NCI-H1092 treated with DMSO at 0.1 percent for 48 hours (cell line): Measurements from ENCODE around the gene NCAM2.
"Not testable (repeated sequence)": the region's sequence is repeated elsewhere in the genome, so short reads cannot be mapped to it uniquely, and the experiment has no call there.

Experiments used
- DNase-seq: peaks from one replicate; lab custom pipeline; 2025; lab: John Stamatoyannopoulos, UW

NCAM2 gene

GRCh38 chr21:21103692-21104091 lies 105.5 kb downstream of the NCAM2 start:
- no peak for DNase-seq

DNA sequence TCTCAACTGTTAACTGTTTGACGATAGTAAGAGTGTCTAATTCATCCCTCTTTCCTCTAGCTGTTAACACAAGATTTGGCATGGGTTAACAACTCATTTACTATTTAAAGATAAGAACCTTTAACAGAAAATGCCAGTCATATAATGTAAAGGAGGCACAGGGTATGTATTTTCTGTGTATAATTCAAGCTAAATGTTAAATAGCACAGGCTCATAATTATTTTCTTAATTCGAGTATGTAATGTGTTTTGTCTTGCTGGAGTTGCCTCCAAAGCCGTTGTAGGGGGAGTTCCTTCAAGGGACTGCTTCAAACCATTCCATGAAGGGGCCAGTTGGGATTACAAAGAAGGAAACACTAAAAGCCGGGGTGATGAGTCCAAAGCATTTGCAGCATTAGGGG lies 111.5 kb downstream of the NCAM2 start:
- no peak for DNase-seq

DNA sequence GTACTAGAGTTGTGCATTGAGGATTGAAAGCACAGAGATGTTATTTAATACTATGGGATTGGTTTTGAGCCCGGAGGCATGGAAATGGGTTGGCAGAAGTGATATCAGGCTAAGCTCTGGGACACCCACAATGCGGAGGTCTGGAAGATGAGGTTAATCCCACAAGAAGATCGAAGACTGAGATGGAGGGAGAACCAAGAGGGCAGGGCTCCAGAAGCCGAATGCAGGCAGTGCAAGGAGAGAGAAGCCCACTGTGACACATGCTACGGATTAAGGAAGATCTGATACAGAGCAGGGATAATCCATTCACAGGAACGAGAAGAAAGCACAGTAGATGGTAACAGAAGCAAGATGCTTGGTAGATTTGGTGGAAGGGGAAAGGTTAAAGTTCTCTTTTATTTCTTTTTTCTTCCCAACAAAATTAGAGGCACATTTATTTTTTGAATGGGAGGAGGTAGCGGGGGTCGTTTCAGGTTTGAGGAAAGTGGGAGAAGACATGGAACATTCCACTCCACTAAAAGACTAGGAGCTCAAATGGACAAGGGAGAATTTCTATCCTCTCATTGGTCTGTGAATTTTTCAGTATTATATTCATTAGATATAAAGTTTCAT lies 113.2 kb downstream of the NCAM2 start:
- no peak for DNase-seq

GRCh38 chr21:21114461-21114860 lies 116.3 kb downstream of the NCAM2 start:
- DNase-seq = no peak

DNA sequence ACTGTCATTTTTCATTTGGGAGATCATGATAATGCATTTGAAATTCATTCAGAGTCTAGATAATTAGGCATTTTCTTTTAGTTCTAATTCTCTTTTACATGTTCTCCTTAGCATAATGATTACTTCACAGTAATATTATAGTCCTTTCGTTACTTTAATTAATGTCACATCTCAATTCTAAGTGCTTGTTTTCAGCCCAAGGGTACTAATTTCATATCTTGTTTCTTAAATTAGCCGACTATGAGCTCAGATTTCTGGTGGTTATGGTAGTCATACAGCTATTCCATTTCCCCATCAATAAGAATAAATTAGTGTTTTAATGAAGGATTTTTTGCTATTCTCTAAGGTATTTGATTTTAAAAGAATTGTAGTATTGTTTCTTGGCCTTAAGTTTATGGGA lies 120.9 kb downstream of the NCAM2 start:
- DNase-seq = no peak

DNA sequence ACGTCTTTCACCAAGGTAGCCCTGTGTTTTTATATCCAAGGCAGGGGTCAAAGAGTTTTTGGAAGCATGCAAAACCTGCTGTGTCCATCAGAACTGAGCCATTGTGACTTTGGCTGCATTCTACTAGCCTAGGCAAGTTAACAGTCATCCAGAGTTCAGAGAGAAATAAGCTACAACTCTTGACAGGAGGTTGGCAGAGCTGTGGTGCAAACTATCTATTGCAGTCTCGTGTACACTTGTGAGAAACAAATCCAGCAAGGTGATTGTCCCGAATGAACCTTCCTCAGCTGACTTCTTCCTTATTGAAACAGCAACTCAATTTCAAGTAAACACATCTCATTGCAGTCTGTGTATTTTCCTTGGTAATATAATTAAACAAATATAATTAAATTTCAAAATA lies 124.5 kb downstream of the NCAM2 start:
- DNase-seq = no peak

DNA sequence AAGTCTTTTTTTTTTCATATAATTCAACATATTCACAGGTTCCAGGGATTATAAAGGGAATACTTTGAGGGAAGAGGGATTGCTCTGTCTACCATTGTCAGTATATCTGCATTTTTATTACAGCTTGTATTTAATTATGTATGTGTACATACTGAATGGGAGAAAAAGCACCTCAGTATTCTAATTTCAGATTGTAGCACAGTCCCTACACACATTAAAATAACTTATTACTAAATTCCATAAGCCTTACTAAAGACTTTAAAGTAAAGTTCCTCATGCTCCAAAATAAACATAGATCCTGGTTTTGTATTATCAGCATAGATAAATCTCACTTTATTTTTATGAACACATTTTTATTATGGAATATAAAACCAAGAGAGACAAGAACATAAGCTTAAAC lies 134.2 kb downstream of the NCAM2 start:
- no peak for DNase-seq

DNA sequence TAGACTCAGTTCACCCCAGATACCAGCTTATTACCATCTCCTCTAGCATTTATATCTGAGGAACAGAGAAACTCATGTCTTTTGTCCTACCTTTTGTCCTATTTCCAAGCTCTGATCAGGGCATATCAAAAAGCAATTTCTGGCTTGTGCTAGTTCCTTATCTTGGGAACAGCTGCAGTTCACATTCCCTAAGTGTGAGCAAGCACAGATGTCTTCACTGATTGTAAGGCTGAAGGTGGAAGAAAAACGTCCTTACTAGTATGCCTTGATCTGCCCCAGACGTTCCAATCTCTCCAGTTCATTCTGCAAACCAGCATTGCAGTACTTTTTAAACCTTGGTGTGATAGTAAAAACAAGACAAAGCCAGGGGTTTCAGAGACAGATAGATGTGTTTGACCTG lies 139.8 kb downstream of the NCAM2 start:
- DNase-seq = no peak

DNA sequence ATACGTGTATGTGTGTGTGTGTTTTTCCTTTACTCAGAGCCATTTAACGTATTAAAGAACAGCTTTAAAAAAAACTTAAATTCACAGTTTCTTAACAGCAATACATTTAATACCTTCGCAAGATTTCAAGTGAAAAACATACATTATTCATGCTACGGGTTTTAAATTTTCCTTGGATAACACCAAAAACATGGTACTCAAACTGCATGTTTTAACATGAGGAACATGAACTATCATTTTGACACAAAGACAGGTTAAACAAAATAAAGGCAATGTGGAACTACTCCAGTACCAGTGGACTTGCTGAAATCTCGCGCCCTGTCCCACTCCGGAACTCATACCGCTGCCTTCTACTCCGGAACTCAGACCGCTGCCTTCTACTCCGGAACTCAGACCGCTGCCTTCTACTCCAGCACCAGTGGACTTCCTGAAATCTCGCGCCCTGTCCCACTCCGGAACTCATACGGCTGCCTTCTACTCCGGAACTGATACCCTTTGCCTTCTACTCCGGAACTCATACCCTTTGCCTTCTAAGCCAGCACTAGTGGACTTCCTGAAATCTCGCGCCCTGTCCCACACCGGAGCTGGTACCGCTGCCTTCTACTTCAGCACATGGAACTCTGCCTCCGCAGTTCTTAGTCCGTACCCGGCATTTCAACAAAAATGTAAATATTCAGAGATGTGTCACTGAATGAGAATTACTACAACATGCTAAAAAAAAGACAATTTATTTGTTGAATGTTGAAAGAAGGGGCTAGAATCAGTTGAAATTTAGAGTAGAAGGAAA lies 148.6 kb downstream of the NCAM2 start:
- DNase-seq = no peak

DNA sequence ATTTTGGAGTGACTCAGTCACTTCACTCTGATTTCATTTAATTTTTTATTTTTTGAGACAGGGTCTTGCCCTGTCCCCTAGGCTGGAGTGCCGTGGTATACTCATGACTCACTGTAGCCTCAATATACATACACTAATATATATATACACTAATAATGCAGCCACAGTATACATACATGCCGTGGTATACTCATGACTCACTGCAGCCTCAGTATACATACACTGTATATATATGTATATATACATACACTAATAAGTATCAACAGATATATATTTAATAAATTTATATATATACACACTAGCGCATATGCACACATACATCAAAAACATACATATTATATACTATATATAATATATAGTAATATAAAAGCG lies 149.2 kb downstream of the NCAM2 start:
- no peak for DNase-seq

DNA sequence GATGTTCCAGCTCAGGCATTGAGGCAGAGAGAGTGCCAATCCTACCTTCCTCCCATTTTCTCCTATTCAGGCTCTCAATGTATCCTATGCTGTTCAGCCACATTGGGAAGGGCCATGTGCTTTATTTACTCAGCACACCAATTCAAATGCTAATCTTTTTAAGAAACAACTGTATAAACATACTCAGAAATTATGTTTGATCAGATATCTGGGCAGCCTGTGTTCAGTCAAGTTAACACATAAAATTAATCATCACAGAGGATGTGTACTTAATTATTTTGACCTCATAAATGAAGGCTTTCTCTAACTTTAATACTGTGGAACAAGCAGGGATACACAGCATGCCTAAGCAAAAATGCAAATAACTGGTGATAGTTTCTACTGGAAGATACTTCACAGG lies 149.8 kb downstream of the NCAM2 start:
- DNase-seq = no peak

DNA sequence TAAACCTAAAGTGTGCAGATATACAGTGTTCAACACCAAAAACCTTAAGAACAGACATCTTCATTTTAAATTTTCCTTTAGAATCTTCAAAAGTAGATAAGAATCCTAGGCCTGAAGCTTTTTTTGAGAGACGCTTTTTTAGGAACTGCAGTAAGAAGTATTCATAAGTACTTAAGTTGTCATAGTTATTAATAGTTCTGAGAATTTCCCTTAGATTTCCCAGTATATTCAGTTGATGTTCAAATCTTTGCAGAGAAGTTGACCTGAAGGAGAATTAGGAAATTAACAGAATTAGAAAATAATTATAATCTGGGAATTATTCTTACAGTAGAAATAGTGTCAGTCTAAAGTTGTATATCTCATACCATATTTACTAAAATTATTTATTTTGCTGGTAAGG lies 150.3 kb downstream of the NCAM2 start:
- DNase-seq = no peak

GRCh38 chr21:21149445-21149844 lies 151.2 kb downstream of the NCAM2 start:
- DNase-seq = not testable (repeated sequence)

DNA sequence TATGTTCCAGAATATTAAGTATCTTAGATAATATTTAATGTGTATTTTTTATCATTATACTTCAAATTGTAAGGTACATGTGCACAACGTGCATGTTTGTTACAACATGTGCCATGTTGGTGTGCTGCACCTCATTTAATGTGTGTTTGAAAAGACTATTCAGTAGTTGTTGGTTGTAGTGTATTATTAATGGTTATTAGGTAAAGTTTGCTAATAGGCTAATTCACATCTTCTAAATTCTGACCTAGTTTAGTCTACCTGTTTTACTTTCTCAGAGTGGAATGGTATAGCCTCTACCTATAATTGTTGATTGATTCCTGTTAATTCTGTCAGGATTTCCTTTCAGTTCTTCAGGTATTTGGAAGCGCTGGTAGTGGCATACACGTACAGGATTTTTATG lies 153.0 kb downstream of the NCAM2 start:
- DNase-seq = no peak

DNA sequence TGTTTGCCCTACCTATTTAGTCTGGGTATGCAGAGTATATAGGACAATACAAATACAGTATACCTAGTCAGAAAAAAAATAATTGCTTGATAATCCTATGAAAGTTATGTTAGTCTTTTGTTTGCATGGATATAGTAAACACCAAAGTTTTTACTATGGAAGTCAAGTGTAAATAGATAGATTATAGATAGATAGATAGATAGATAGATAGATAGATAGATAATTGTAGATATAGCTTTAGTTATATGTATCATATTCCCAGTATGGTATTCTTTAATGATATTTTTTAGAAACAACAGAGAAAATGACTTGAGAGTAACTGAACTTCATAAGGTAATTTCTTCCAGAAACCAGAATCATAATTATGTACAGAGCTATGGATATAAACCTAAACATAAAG lies 158.2 kb downstream of the NCAM2 start:
- no peak for DNase-seq

DNA sequence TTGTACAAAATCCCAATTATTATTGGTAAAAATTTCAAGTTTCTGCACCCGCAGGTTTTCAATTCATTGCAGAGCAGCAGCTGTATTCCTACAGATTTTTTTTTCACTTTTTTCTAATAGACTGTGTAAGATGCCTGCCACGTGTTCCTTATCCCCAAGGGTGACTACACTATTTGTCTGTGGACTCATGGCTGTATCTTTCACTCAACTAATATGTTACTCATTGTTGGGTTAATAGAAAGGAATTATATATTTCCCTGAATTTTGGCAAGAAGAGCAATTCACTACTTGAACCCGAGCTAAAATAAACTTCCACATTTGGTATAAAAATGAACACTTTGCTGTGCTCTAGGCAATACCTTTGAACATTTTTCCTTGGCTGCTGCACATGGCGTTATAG lies 158.7 kb downstream of the NCAM2 start:
- DNase-seq = no peak

DNA sequence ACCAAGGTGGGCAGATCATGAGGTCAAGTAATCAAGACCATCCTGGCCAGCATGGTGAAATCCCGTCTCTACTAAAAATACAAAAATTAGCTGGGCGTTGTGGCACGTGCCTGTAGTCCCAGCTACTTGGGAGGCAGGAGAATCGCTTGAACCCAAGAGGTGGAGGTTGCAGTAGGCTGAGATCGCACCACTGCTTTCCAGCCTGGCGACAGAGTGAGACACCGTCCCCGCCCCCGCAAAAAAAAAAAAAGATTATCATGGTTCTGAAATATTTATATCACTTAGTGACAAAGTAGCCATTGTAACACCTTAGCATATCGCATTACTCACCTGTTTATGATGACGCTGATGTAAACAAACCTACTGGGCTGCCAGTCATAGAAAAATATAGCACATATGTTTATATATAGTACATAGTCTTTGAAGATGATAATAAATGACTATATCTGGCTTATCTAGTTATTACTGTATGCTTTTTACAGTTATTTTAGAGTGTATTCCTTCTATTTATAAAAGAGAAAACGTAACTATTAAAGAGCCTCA lies 160.2 kb downstream of the NCAM2 start:
- DNase-seq = no peak

DNA sequence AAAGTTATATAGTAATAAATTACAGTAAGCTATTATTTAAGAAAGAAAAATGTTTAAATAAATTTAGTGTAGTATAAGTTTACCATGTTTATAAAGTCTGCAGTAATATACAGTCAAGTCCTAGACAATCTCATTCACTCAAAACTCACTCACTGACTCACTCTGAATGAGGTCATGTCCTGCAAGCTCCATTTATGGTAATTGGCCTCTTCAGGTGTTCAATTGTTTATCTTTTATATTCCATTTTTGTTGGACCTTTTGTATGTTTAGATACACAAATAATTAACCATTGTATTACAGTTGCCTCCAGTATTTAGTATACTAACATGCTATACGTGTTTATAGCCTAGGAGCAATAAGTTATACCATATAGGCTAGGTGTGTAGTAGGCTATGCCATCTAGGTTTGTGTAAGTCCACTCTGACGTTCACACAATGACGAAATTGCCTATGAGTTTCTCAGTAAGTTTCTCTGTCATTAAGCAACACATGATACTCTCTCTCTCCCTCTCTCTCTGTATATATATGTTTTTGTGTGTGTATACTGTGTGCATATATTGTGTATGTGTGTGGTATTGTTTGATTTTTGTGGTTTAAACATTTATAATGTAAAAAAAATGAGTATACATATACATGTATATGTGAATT lies 161.2 kb downstream of the NCAM2 start:
- DNase-seq = no peak

DNA sequence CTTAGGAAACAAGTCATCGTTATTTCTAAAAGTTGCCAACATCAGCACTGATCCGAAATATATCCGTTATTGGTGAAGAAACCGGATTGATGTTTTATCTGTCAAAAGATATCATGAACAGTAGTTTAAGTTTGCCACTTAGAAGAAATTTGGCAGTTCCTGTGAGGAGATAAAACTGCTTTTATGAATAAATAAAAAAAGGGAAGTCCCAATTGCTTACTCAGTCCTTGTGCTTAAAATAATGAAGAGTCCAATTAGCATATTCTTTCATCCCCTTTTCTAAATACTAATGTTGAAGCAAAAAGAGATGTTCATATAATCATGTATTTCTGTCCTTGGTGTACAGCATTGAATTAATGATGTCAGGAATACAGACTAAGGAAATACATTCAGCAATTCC lies 164.6 kb downstream of the NCAM2 start:
- no peak for DNase-seq

- peak; percentile 69 for DNase-seq
Measured at GRCh38 chr21:21163904-21164303, 165.7 kb downstream of the NCAM2 start.

GRCh38 chr21:21165063-21165645 lies 166.9 kb downstream of the NCAM2 start:
- no peak for DNase-seq

DNA sequence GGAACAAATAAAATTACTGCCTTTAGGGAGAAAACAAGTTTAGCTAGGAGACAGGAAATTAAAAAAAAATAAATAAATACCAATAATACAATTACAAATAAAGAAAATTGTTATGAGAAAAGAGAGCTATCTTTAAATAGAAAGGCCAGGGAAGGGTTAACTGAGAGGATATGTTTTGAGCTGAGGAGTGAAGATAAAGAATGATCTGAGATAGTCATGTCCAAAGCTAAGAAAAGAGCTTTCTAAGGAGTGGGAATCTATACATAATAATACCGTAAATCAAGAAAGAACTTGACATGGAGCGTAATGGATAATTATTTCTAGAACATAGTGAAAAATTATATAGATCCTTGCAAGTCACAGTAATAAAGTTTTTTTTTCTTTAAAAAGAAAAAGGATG lies 176.5 kb downstream of the NCAM2 start:
- no peak for DNase-seq

DNA sequence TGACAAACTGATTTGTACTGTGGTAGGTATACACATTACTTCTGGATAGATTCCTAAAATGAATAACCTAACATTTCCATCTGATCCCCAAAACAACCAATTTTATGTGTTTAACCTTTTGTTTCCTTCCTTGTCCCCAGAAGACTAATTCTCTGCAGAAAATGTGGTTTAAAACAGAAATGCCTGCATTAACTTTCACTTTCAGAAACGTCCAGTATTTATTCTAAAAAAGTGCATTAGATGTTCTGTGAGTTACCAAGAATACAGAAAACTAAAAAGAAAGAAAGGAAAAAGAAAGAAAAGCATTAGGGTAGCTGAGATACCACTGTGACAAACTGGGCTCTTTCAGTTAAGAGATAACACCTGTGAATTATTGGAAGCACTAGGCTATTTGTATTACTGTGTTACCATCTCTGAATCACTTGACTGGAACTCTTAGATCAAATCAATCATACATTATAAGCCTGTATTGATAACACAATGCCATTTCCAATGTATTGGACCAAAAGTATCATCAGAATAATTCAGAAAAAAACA lies 177.7 kb downstream of the NCAM2 start:
- DNase-seq = no peak
